ENCODE data around the gene DCLK1. TPM values are rescaled to one million over a fixed set of nuclear protein-coding genes. Genes with fewer than 3 reads are reported as not detected.

The DCLK1 gene
- total RNA-seq, 1 experiment from 2014 or later = 36.2 TPM

DNA sequence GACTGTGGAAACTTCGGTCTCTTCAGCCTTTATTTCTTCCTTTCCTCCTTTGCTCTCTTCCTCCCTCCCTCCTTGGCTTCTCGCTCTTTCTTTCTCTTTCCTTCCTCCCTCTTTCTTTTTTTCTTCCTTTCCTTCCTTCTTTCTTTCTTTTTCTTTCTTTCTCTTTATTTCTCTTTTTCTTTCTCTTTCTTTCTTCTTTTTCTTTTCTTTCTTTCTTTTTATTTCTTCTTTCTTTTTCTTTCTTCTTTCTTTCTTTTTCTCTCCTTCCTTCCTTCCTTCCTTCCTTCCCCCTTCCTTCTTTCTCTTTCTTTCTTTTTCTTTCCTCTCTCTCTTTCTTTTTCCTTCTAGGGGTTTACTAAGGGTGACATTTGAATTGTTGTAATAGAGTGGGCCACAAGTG is 364.5 kb downstream of the DCLK1 start:
- no peak for DNase-seq
- H3K36me3 Mint-ChIP-seq (ENCODE audit: insufficient read depth in 1 of 3, low read depth in 3 of 3) = no peaks in the 10 kb centered on the region
- Histone ChIP-seq H2BK5ac (ENCODE audit: insufficient read length, low read length) (no peak overlapping the region), H3K14ac (ENCODE audit: insufficient read depth, low read length) (no peak overlapping the region), H3K79me2 (ENCODE audit: insufficient read depth, low read length) (no peaks in the 10 kb centered on the region), H3K27ac (ENCODE audit: insufficient read length, low read depth, low read length) (no peak overlapping the region), H3K4me2 (ENCODE audit: insufficient read depth, insufficient read length, low read length) (no peak overlapping the region), H2BK20ac (ENCODE audit: low read depth, low read length, poor library complexity, severe bottlenecking) (no peak overlapping the region), H3K4ac (ENCODE audit: low read depth, low read length) (no peak overlapping the region), H4K91ac (ENCODE audit: insufficient read length, low read depth, low read length) (no peak overlapping the region), H3K79me1 (ENCODE audit: insufficient read depth, low read depth, low read length, poor library complexity, severe bottlenecking) (no peaks in the 10 kb centered on the region), H4K20me1 (ENCODE audit: control insufficient read depth, insufficient read depth, insufficient read length) (no peaks in the 10 kb centered on the region), H4K8ac (replicated peaks; ENCODE audit: insufficient read length, low read depth, low read length) (no peak overlapping the region), H3K4me1 (ENCODE audit: insufficient read depth, low read length) (no peaks in the 10 kb centered on the region), H2AFZ (ENCODE audit: low read length) (no peak overlapping the region), H2BK15ac (ENCODE audit: low read depth, low read length) (no peak overlapping the region), H2AK5ac (ENCODE audit: insufficient read length, low read length) (no peak overlapping the region), H2BK12ac (ENCODE audit: insufficient read length, low read depth, low read length) (no peak overlapping the region), H3K9ac (ENCODE audit: extremely low read depth, insufficient read length, low read length) (no peak overlapping the region), H3K18ac (ENCODE audit: insufficient read length, low read depth, low read length) (no peak overlapping the region), H3K23ac (ENCODE audit: insufficient read length, low read depth, low read length) (no peak overlapping the region), H3T11ph (ENCODE audit: low read length) (no peak overlapping the region), H4K5ac (ENCODE audit: insufficient read length, low read depth, low read length) (no peak overlapping the region), H3K23me2 (ENCODE audit: insufficient read length, low read depth, low read length, poor library complexity, severe bottlenecking) (no peaks in the 10 kb centered on the region), H3K9me3 (ENCODE audit: control insufficient read depth, low read depth, low read length) (no peaks in the 10 kb centered on the region), H2BK120ac (ENCODE audit: low read depth, low read length, poor library complexity, severe bottlenecking) (no peak overlapping the region), H3K56ac (ENCODE audit: insufficient read length, low read depth, low read length) (no peak overlapping the region), H3K27me3 (ENCODE audit: insufficient read depth, low read length) (no peaks in the 10 kb centered on the region)
- no CpG with 5 or more reads among the region's 2 CpGs for WGBS (ENCODE audit: extremely low coverage, insufficient read length, low lambda C conversion rate)
- H3K27ac Mint-ChIP-seq = no peak overlapping the region
- H3K9me3 Mint-ChIP-seq = no peaks in the 10 kb centered on the region; a peak in 1 of 5 replicates
- no peak overlapping the region for H3K4me3 Mint-ChIP-seq
- no peaks in the 10 kb centered on the region for H3K27me3 Mint-ChIP-seq (ENCODE audit: low read depth)
- H3K4me1 Mint-ChIP-seq = peaks cover 2 to 5% of the 10 kb centered on the region in 2 experiments; a peak in 2 of 4 replicates
- TF ChIP-seq, protein P1, sequence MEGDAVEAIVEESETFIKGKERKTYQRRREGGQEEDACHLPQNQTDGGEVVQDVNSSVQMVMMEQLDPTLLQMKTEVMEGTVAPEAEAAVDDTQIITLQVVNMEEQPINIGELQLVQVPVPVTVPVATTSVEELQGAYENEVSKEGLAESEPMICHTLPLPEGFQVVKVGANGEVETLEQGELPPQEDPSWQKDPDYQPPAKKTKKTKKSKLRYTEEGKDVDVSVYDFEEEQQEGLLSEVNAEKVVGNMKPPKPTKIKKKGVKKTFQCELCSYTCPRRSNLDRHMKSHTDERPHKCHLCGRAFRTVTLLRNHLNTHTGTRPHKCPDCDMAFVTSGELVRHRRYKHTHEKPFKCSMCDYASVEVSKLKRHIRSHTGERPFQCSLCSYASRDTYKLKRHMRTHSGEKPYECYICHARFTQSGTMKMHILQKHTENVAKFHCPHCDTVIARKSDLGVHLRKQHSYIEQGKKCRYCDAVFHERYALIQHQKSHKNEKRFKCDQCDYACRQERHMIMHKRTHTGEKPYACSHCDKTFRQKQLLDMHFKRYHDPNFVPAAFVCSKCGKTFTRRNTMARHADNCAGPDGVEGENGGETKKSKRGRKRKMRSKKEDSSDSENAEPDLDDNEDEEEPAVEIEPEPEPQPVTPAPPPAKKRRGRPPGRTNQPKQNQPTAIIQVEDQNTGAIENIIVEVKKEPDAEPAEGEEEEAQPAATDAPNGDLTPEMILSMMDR (conservative IDR thresholded peaks at IDR 0.05) = no peak
